SW480 (cell line): ENCODE results near the gene NPFFR1.
"Not testable (repeated sequence)": the region's sequence is repeated elsewhere in the genome, so short reads cannot be mapped to it uniquely, and the experiment has no call there.

Source experiments
- DNase-seq: peaks from one replicate; pipeline ENCODE4 v3.0.0-alpha.2; 2016; ENCODE audit warnings: low spot score

The NPFFR1 gene

DNA sequence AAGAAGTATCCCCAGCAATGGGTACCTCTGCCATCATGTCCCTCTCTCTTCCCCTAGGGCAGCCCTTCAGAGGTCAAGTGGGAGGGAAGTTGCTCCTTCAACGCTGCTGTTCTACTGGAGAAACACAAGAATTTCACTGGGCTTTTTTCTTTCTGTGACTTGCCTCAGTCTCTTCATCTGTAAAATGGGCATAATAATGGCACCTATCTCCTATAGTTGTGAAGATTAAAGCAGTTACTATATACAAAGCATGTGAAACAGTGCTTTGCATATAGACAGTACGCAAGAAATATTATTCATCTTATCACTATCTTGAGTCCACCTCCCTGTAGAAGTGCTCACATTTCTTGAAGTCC lies 1.6 kb upstream of the NPFFR1 start:
- DNase-seq: no peak

DNA sequence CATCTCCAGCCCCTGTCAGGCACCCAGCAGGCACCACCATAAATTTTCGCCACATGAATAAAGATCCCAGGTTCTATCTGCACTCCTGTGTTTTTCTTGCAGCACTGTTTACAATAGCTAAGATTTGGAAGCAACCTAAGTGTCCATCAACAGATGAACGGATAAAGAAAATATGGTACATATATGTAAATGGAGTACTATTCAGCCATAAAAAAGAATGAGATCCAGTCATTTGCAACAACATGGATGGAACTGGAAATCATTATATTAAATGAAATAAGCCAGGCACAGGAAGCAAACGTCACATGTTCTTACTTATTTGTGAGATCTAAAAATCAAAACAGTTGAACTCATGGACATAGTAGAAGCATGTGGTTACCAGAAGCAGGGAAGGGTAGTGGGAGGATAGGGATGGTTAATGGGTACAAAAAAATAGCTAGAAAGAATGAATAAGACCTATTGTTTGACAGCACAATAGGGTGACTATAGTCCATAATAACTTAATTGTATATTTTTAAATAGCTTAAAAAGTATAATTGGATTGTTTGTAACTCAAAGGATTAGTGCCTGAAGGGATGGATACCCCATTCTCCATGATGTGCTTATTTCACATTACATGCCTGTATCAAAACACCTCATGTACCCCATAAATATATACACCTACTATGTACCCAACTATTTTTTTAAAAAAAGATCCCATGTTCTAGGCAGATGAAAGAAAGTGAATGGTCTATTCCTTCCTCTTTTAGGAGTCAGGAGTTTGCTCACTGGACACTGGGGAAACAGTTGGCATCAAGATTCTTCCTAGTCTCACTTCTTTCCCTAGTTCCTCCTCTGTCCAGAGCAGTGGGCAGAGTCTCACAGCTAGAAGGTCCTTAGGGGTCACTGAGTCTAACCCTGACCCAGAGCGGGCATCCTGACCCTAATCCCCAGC lies 1.0 kb upstream of the NPFFR1 start:
- no peak for DNase-seq

- DNase-seq: no peak
These were observed 746 bp downstream of the NPFFR1 start for GRCh38 chr10:70283071-70283444.

DNA sequence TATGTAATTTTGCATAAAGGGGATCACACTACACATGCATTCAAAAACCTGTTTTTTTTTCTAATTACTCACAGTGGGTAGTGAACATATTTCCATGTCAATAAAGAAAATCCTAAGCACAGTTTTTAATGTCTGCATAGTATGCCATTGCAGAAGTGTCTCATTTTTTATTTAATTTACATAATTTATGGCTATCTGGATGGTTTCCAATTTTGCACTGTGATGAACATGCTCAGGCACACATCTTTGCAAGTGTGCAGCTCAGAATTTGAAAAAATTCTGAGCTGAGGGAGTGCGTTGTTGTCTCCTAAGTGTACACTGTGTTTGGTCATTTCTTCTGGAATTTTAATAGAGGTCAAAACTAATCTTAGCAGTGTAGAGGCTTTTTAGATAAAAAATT lies 2.2 kb downstream of the NPFFR1 start:
- no peak for DNase-seq

DNA sequence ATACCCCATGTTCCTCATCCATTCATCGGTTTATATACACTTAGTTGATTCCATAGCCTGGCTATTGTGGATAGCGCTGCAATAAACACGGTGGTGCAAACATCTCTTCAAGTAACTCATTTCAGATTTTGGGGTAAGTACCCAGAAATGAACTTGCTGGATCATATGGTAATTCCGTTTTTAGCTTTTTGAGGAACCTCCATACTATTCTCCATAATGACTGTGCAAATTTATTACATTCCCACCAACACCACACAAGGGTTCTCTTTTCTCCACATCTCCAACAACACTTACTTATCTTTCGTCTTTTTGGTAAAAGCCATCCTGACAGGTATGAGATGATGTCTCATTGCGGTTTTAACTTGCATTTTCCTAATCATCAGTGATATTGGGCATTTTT lies 3.7 kb downstream of the NPFFR1 start:
- DNase-seq: no peak

DNA sequence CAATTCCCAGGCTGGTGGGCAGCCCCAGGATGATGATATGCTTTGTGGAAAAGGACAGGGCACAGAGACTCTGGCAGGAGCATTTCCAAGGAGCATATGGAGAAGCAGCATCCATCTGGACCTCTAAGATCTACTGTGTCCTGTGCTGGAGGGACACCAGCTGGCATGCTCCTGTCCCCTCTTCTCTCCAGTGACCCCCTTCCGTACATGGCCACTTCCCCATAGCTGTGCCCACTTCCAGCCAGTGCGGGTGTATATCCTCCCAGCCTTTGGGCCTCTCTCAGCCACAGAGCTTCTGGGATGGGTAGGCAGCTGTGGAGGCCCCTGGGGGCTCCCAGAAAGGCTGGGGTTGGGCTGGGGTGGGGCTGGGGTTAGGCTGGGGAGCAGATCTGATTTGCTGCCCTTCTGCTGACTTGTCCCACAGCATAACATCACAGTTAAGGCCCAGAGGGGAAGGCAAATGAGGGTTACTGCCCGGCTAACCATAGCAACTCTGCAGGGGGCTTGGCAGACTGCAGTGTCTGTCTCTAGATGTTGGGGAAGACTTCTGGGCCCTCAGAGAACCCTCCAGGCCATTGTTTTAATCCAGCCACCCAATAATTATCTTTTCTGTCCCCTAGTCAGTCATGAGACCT lies 6.3 kb downstream of the NPFFR1 start:
- no peak for DNase-seq

DNA sequence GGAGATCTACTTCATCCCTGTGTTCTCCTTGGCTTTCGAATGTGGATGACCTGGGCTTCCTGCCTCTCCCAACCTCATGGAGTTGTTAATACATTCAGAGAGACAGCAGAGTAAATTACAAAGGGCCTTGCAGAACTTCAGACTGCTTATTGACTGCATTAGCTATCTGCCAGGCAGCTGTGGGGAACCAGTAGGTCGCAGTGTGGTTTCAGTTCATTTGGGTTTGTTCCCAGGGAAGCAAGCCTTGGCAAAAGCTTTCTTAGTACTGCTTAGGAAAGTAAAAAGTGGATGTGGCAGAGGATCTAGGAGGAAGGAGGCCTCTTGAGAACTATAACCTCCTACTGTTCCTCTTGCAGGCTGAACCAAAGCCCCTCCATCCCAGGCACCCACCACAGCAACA lies 9.2 kb downstream of the NPFFR1 start:
- no peak for DNase-seq

- DNase-seq: peak; percentile 55
These were observed 10.9 kb downstream of the NPFFR1 start for GRCh38 chr10:70272925-70273316.

DNA sequence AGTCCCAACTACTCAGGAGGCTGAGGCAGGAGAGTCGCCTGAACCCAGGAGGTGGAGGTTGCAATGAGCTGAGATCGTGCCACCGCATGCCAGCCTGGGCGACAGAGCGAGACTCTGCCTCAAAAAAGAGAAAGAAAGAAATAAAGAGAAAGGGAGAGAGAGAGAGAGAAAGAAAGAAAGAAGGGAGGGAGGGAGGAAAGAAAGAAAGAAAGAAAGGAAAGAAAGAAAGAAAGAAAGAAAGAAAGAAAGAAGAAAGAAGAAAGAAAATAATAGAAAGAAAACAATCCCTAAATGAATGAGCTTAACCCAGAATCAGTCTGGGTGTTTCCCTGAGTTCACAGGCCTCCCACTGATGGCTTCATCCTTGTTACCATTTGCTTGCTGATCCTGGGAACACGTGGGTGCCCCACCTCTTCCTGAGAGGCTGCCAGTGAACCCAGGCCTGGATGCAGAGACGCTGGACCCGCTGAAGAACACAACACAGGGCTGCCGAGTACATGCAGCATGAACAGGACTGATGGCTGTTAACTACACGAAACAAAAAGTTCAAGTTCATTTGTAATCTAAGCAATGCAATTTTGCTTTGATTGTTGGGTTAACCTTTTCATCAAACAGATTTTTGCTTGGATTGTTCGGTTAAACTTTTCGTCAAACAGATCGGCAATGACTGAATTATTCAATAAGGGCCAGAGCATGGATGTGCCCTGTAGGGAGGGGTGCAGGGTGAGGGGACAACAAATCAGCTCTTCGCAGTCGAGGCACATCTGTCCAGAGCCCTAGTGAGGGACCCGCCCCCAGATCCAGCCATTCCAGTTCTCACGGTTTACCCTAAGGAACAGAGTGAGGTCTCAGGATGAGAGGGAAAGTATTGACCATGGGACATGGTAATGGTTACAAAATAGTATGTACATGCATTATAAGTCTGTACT lies 11.5 kb downstream of the NPFFR1 start:
- no peak for DNase-seq

GRCh38 chr10:70270952-70271351 lies 12.9 kb downstream of the NPFFR1 start:
- no peak for DNase-seq

- DNase-seq: no peak
These were observed 14.1 kb downstream of the NPFFR1 start for GRCh38 chr10:70269741-70270140.

DNA sequence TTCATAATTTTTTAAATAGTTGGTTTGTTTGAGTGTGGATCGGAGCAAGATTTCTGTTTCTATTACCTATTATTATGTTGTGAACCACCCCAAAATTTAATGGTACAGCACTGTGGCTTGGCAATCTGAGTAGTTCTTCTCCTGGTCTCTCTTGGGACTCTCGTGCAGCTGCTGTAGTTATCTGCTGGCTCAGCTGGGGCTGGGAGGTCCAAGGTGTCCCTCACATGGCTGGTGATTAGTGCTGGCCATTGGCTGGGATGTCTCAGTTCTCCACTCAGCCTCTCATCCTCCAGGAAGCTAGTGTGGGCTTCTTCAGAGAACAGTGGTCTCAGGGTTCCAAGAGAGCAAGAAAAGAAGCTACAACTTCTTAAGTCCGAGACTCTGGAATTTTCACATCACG lies 15.4 kb downstream of the NPFFR1 start:
- DNase-seq: no peak

- DNase-seq: peak; percentile 78
These were observed 16.5 kb downstream of the NPFFR1 start for GRCh38 chr10:70267161-70267933.

DNA sequence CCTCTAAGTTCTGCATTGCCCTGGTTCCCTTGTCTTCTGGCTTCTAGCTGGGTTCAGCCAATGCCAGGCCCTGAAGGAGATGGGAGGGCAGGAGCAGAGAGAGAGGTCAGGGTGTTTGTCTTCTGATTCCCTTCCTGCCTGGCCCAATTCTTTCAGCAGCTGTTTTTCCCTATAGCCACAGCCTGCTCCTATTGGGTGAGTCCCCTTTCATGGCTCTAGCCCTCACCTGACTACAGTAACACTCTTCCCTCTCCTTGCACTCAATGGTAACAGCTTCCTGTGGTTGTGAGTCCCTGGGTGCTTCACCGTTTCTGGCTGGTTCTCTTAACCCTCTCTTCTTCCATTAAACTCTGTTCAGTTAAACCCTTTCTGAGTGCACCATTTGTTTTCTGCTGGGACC lies 17.1 kb downstream of the NPFFR1 start:
- no peak for DNase-seq

- DNase-seq: no peak
These were observed 17.7 kb downstream of the NPFFR1 start for GRCh38 chr10:70266056-70266455.

GRCh38 chr10:70265032-70265689 lies 18.6 kb downstream of the NPFFR1 start:
- peak; percentile 51 for DNase-seq

DNA sequence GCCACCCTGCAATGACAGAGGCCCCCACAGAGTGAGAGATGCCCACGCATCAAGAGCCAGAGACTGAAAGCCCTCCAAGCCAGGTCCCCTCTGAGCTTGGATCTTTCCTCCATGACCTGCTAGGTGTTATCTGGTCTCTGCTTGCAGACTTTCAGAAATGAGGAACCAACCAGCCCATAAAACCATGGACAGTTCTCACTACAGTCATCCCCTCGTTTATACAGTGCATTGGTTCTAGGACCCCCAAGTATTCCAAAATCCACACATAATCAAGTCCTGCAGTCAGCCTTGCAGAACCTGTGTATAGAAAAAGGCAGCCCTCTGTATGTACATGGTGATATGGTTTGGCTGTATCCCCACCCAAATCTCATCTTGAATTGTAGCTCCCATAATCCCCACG lies 23.1 kb downstream of the NPFFR1 start:
- DNase-seq: no peak

- DNase-seq: no peak
These were observed 23.5 kb downstream of the NPFFR1 start for GRCh38 chr10:70260259-70260658.

DNA sequence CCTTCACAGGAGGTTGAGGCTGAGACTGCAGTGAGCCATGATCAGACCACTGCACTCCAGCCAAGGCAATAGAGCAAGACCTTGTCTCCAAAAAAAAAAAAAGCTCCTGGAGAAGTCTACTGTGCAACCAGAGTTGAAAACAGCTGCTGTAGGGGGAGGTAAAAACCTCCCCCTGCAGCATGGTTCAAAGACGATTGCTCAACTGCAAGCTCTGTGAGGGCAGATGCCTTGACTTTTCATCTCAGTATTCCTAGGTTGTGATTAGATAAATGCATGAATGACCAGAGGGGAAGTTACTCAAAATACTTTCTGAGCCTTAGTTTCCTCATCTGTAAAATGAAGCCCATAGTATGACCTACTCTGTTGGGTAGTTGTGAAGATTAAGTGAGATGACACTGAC lies 25.6 kb downstream of the NPFFR1 start:
- DNase-seq: no peak

DNA sequence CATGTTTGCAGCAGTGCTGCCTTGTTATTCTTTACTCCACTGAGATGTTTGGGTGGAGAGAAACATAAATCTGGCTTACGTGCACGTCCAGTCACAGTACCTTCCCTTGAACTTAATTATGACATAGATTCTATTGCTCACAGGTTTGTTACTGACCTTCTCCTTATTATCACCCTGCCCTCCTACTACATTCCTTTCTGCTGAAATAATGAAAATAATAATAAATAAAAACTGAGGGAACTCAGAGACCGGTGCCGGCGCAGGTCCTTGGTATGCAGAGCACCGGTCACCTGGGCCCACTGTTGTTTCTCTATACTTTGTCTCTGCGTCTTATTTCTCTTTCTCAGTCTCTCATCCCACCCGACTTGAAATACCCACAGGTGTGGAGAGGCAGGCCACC lies 26.0 kb downstream of the NPFFR1 start:
- not testable (repeated sequence) for DNase-seq

GRCh38 chr10:70256463-70256862 lies 27.3 kb downstream of the NPFFR1 start:
- no peak for DNase-seq
